Tibial nerve (tissue), 4 donors: Measurements from ENCODE around the gene CCNY.

ENCODE experiments used
- CTCF ChIP-seq, 5 experiments: fragments of 200-600 bp in 3 of 5; fragments of 450-650 bp in 2 of 5; sonication (generic) in 3 of 5; IDR thresholded peaks; one replicate each; pipeline ENCODE4 v1.5.1; 2016 to 2019; ENCODE audit warnings: antibody characterized with exemption in 5 of 5, mild to moderate bottlenecking in 3 of 5, moderate library complexity in 2 of 5
- EP300 ChIP-seq, 2 donors: sonication (generic); formaldehyde crosslinking; IDR thresholded peaks; one replicate each; pipeline ENCODE4 v1.6.1; 2017; ENCODE audit warnings: antibody characterized with exemption in 2 of 2, mild to moderate bottlenecking in 1 of 2

DNA sequence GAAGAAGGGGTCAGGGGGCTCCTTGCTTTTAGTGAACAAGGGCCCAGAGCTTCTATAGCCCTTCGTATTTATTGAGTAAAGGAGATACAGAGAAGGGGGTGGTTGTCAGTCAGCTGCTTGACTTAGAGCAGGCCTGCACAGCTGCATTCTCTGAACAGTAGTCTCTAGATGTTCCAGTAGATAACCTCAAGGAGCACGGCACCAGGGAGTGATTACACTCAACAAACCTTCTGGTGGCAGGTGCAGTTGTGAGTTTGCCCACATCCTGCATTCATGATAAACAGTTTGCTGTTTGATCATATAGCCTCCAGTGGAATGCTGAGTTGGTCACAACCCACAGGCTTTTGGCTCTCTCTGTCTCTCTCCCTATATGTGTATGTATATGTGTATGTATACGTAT lies 198.8 kb downstream of the CCNY start:
- TF ChIP-seq EP300 (IDR thresholded peaks at IDR 0.05) (no peak), CTCF (IDR thresholded peaks at IDR 0.05) (no peak)
